HCT116 (cell line): Measurements from ENCODE around the gene ZNF479. TPM values are rescaled to one million over a fixed set of nuclear protein-coding genes. Genes with fewer than 3 reads are reported as not detected.

Source experiments
- ATAC-seq: fragments of 200-7000 bp; cut with Tn5 transposase; 2 replicates; pipeline ENCODE4 v1.9.1; 2020; ENCODE audit warnings: mild to moderate bottlenecking, moderate library complexity
- BruUV-seq: library from RNA; stranded (reverse); fragments of 400-500 nt; replicated peaks from 2 replicates; lab custom pipeline; 2021; lab: Mats Ljungman, UMichigan
- CTCF ChIA-PET: fragments of 300-600 bp; sonication (Branson Sonifier 250); formaldehyde crosslinking; loops from one replicate; lab custom pipeline; 2021; ENCODE audit warnings: antibody characterized with exemption; lab: Charles Lee
- POLR2A ChIA-PET: fragments of 300-600, 350-600 bp; sonication (Branson Sonifier 250); formaldehyde crosslinking; loops from one replicate; lab custom pipeline; 2021; ENCODE audit warnings: antibody characterized with exemption; lab: Charles Lee
- RAD21 ChIA-PET, 2 experiments: fragments of 300-600 bp; sonication (Branson Sonifier 250); formaldehyde crosslinking; loops; one replicate each; lab custom pipeline; 2023; ENCODE audit warnings: low total read pairs in 2 of 2; ENCODE audit not compliant: uncharacterized antibody in 2 of 2, unreplicated experiment in 2 of 2, low non-redundant PET in 1 of 2; lab: Charles Lee
- DNase-seq: peaks from one replicate; pipeline ENCODE4 v3.0.0-alpha.2; 2010; ENCODE audit warnings: low read depth, low spot score
- H2AFZ ChIP-seq: fragments of 200-600 bp; shearing (Covaris generic), sonication (generic); 2 replicates; pipeline ENCODE4 v1.6.1; 2017; ENCODE audit warnings: low read depth, mixed run types, mixed read lengths, antibody characterized with exemption, low read length; ENCODE audit not compliant: poor library complexity, severe bottlenecking
- H3K27ac ChIP-seq: 2 replicates; pipeline ENCODE4 v1.5.1; 2012; ENCODE audit warnings: low read depth, low read length
- H3K27me3 ChIP-seq: fragments of 200-600 bp; sonication (generic); 2 replicates; pipeline ENCODE4 v1.6.1; 2016; ENCODE audit warnings: mixed run types, low read length, mixed read lengths; ENCODE audit not compliant: insufficient read depth
- H3K36me3 ChIP-seq, 2 experiments: fragments of 200-500 bp in 1 of 2; fragments of 200-600 bp in 1 of 2; sonication (Bioruptor generic) in 1 of 2; sonication (generic) in 1 of 2; 2 replicates each; pipeline versions ENCODE4 v1.5.1 to v1.6.1; 2014 to 2016; ENCODE audit warnings: low read length in 2 of 2, inconsistent platforms in 1 of 2, mixed read lengths in 1 of 2, mixed run types in 1 of 2; ENCODE audit not compliant: insufficient read depth in 2 of 2, control insufficient read depth in 1 of 2
- H3K4me1 ChIP-seq, 2 experiments: fragments of 200-600 bp in 1 of 2; sonication (generic) in 1 of 2; 2 replicates each; pipeline versions ENCODE4 v1.5.1 to v1.6.1; 2012 to 2017; ENCODE audit warnings: low read length in 2 of 2, inconsistent platforms in 1 of 2, mild to moderate bottlenecking in 1 of 2, mixed read lengths in 1 of 2, mixed run types in 1 of 2, moderate library complexity in 1 of 2; ENCODE audit not compliant: insufficient read depth in 2 of 2, control insufficient read depth in 1 of 2
- H3K4me2 ChIP-seq: fragments of 200-600 bp; sonication (generic); 2 replicates; pipeline ENCODE4 v1.6.1; 2017; ENCODE audit warnings: mixed run types, low read length, mixed read lengths
- H3K4me3 ChIP-seq, 2 experiments: fragments of 200-600 bp in 1 of 2; sonication (generic) in 1 of 2; replicated peaks in 1 of 2; 2 replicates each; pipeline ENCODE4 v1.5.1; 2011 to 2016; ENCODE audit warnings: low read length in 2 of 2, control low read depth in 1 of 2, low read depth in 1 of 2, mild to moderate bottlenecking in 1 of 2, mixed read lengths in 1 of 2, mixed run types in 1 of 2
- H3K79me2 ChIP-seq: fragments of 200-600 bp; sonication (generic); 2 replicates; pipeline ENCODE4 v1.6.1; 2017; ENCODE audit warnings: mild to moderate bottlenecking, mixed run types, low read length, moderate library complexity, mixed read lengths; ENCODE audit not compliant: insufficient read depth
- H3K9ac ChIP-seq: fragments of 200-600 bp; sonication (generic); 2 replicates; pipeline ENCODE4 v1.6.1; 2016; ENCODE audit warnings: low read length, mixed read lengths
- H3K9me2 ChIP-seq: fragments of 200-600 bp; sonication (generic), shearing (Covaris generic); 2 replicates; pipeline ENCODE4 v1.6.1; 2017; ENCODE audit warnings: mixed run types, mild to moderate bottlenecking, moderate library complexity; ENCODE audit not compliant: insufficient read depth
- H3K9me3 ChIP-seq, 2 experiments: fragments of 200-500 bp in 1 of 2; fragments of 200-600 bp in 1 of 2; sonication (Bioruptor generic) in 1 of 2; sonication (generic) in 1 of 2; 2 replicates each; pipeline ENCODE4 v1.6.1; 2014 to 2017; ENCODE audit warnings: low read length in 2 of 2, mixed read lengths in 2 of 2, inconsistent platforms in 1 of 2, low read depth in 1 of 2, mild to moderate bottlenecking in 1 of 2, mixed run types in 1 of 2, moderate library complexity in 1 of 2; ENCODE audit not compliant: control insufficient read depth in 1 of 2, insufficient read depth in 1 of 2
- H4K20me1 ChIP-seq: fragments of 200-600 bp; sonication (generic), shearing (Covaris generic); 2 replicates; pipeline ENCODE4 v1.6.1; 2017; ENCODE audit warnings: mixed run types, mild to moderate bottlenecking, moderate library complexity; ENCODE audit not compliant: insufficient read depth
- CBX3 ChIP-seq: IDR thresholded peaks from 2 replicates; pipeline ENCODE4 v1.6.1; 2012; ENCODE audit warnings: low read depth
- EGR1 ChIP-seq: IDR thresholded peaks from 2 replicates; pipeline ENCODE4 v1.6.1; 2012; ENCODE audit warnings: low read depth
- SP1 ChIP-seq: IDR thresholded peaks from 2 replicates; pipeline ENCODE4 v1.6.1; 2012; ENCODE audit warnings: low read depth
- TCF7L2 ChIP-seq: IDR thresholded peaks from 2 replicates; pipeline ENCODE4 v1.7.0; 2011; ENCODE audit warnings: borderline replicate concordance, inconsistent platforms; ENCODE audit not compliant: insufficient read depth, insufficient read length; ENCODE audit errors: extremely low read depth
- ZFX ChIP-seq: fragments of 450-650 bp; IDR thresholded peaks from 2 replicates; pipeline ENCODE4 v1.6.1; 2017
- ZNF274 ChIP-seq: fragments of 200-500 bp; sonication (Bioruptor generic); IDR thresholded peaks from 2 replicates; pipeline ENCODE4 v1.6.1; 2014; ENCODE audit warnings: mild to moderate bottlenecking, low read depth, low read length, inconsistent platforms
- intact Hi-C: fragments of 100-400 bp; cut with micrococcal nuclease; formaldehyde crosslinking; loops from 2 replicates; pipeline ENCODE4 v1.10.0; 2022
- total RNA-seq: library from RNA; stranded (reverse); gene quantifications from one replicate; pipeline ENCODE4 v1.2.1, GENCODE V29; 2021; ENCODE audit not compliant: unreplicated experiment
- TF ChIP-seq, protein P1 (sequence below), 3 experiments: fragments of 200-600 bp in 1 of 3; sonication (generic) in 1 of 3; IDR thresholded peaks in 2 of 3; conservative IDR thresholded peaks in 1 of 3; 2 replicates each; pipeline ENCODE4 v1.5.1; 2012 to 2017; ENCODE audit warnings: low read depth in 2 of 3, low read length in 2 of 3, antibody characterized with exemption in 1 of 3, borderline replicate concordance in 1 of 3, control low read depth in 1 of 3, mild to moderate bottlenecking in 1 of 3, mixed read lengths in 1 of 3, mixed run types in 1 of 3, moderate library complexity in 1 of 3; ENCODE audit not compliant: insufficient read depth in 1 of 3
- TF ChIP-seq, protein P2 (sequence below): IDR thresholded peaks from 2 replicates; pipeline ENCODE4 v1.6.1; 2011; ENCODE audit warnings: mild to moderate bottlenecking, low read length, moderate library complexity; ENCODE audit not compliant: insufficient replicate concordance; ENCODE audit errors: extremely low read depth
- TF ChIP-seq, protein P3 (sequence below): IDR thresholded peaks from 2 replicates; pipeline ENCODE4 v1.6.1; 2012

Gene ZNF479
- total RNA-seq, 1 experiment from 2014 or later, result not detected

DNA sequence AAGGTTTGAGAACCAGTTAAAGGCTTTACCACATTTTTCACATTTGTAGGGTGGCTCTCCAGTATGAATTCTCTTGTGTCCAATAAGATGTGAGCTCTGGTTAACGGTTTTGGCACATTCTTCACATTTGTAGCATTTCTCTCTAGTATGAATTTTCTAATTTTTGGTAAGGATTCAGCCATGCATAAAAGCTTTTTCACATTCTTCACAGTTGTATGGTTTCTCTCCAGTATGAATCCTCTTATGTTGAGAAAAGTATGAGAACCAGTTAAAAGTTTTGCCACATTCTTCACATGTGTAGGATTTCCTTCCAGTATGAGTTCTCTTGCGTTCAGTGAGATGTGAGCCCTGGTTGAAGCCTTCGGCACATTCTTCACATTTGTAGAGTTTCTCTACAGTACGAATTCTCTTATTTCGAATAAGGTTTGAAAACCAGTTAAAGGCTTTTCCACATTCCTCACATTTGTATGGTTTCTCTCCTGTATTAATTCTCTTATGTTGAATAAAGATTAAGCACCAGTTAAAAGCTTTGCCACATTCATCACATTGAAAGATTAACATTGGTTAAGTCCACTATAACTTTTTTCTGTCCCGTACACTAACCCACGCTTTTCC lies 33.2 kb upstream of the ZNF479 start:
- no peak for TF ChIP-seq EGR1
- no peak for TF ChIP-seq TCF7L2
- TF ChIP-seq ZNF274, result peak; percentile 87
- TF ChIP-seq, protein P1, sequence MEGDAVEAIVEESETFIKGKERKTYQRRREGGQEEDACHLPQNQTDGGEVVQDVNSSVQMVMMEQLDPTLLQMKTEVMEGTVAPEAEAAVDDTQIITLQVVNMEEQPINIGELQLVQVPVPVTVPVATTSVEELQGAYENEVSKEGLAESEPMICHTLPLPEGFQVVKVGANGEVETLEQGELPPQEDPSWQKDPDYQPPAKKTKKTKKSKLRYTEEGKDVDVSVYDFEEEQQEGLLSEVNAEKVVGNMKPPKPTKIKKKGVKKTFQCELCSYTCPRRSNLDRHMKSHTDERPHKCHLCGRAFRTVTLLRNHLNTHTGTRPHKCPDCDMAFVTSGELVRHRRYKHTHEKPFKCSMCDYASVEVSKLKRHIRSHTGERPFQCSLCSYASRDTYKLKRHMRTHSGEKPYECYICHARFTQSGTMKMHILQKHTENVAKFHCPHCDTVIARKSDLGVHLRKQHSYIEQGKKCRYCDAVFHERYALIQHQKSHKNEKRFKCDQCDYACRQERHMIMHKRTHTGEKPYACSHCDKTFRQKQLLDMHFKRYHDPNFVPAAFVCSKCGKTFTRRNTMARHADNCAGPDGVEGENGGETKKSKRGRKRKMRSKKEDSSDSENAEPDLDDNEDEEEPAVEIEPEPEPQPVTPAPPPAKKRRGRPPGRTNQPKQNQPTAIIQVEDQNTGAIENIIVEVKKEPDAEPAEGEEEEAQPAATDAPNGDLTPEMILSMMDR (IDR thresholded peaks at IDR 0.05 in 2 of 3, conservative IDR thresholded peaks at IDR 0.05 in 1 of 3; ENCODE audit: borderline replicate concordance in 1 of 3, insufficient read depth in 1 of 3, low read depth in 2 of 3, low read length in 2 of 3), result no peak
- TF ChIP-seq, protein P2, sequence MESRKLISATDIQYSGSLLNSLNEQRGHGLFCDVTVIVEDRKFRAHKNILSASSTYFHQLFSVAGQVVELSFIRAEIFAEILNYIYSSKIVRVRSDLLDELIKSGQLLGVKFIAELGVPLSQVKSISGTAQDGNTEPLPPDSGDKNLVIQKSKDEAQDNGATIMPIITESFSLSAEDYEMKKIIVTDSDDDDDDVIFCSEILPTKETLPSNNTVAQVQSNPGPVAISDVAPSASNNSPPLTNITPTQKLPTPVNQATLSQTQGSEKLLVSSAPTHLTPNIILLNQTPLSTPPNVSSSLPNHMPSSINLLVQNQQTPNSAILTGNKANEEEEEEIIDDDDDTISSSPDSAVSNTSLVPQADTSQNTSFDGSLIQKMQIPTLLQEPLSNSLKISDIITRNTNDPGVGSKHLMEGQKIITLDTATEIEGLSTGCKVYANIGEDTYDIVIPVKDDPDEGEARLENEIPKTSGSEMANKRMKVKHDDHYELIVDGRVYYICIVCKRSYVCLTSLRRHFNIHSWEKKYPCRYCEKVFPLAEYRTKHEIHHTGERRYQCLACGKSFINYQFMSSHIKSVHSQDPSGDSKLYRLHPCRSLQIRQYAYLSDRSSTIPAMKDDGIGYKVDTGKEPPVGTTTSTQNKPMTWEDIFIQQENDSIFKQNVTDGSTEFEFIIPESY, result no peak
- TF ChIP-seq CBX3, result no peak
- no peak for TF ChIP-seq ZFX
- TF ChIP-seq, protein P3, sequence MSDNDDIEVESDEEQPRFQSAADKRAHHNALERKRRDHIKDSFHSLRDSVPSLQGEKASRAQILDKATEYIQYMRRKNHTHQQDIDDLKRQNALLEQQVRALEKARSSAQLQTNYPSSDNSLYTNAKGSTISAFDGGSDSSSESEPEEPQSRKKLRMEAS, result no peak
- no peak for TF ChIP-seq SP1
- ChIA-PET CTCF (no interaction called here), POLR2A (no interaction called here), RAD21 (no interaction called here)
- Histone ChIP-seq H3K4me1 (no peaks in the 10 kb centered on the region), H3K79me2 (no peaks in the 10 kb centered on the region), H3K9me2 (no peaks in the 10 kb centered on the region), H3K9me3 (peaks cover 25 to 30% of the 10 kb centered on the region in 2 experiments; a peak in 2 of 4 replicates), H2AFZ (no peak overlapping the region), H3K36me3 (no peaks in the 10 kb centered on the region), H4K20me1 (no peaks in the 10 kb centered on the region), H3K4me3 (no peak overlapping the region), H3K27ac (no peak overlapping the region), H3K27me3 (no peaks in the 10 kb centered on the region), H3K9ac (no peak overlapping the region), H3K4me2 (no peak overlapping the region)
- intact Hi-C loops, result no loop called here
- no peak for DNase-seq
- ATAC-seq, result no peak
- no TSS peak for BruUV-seq
